ENCODE data around the gene TMEM225B.

DNA sequence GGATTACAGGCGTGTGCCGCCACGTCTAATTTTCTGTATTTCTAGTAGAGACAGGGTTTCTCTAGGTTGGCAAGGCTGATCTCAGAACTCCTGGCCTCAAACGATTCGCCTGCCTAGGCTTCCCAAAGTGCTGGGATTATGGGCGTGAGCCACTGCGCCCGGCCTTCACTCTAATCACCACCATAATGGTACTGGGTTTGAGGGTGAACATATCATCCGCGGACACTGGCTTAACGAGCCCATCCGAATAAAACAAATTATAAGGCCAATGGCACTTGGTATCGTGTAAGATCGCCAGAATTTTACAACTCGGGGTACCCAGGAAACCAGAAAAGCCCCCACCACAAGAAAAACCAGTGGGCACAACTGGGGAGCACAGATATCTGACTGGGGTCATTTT lies 46.7 kb upstream of the TMEM225B start:
- TF ChIP-seq, protein P1, sequence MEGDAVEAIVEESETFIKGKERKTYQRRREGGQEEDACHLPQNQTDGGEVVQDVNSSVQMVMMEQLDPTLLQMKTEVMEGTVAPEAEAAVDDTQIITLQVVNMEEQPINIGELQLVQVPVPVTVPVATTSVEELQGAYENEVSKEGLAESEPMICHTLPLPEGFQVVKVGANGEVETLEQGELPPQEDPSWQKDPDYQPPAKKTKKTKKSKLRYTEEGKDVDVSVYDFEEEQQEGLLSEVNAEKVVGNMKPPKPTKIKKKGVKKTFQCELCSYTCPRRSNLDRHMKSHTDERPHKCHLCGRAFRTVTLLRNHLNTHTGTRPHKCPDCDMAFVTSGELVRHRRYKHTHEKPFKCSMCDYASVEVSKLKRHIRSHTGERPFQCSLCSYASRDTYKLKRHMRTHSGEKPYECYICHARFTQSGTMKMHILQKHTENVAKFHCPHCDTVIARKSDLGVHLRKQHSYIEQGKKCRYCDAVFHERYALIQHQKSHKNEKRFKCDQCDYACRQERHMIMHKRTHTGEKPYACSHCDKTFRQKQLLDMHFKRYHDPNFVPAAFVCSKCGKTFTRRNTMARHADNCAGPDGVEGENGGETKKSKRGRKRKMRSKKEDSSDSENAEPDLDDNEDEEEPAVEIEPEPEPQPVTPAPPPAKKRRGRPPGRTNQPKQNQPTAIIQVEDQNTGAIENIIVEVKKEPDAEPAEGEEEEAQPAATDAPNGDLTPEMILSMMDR (IDR thresholded peaks at IDR 0.05 in 8 of 11, conservative IDR thresholded peaks at IDR 0.05 in 3 of 11) = no peak
- no peak for TF ChIP-seq POLR2AphosphoS5 (IDR thresholded peaks at IDR 0.05)
- no peak for TF ChIP-seq POLR2A (IDR thresholded peaks at IDR 0.05)

All from spleen (tissue), 7 donors.